ENCODE data around the gene NFRKB. TPM values are rescaled to one million over a fixed set of nuclear protein-coding genes. Genes with fewer than 3 reads are reported as not detected.
A peak's percentile ranks its signal among the peaks of the same experiment; 100 is the strongest.
"Not testable (repeated sequence)": the region's sequence is repeated elsewhere in the genome, so short reads cannot be mapped to it uniquely, and the experiment has no call there.

NFRKB gene
- total and polyA plus RNA-seq, 3 experiments from 2014 or later: 20.3 to 37.8 (median 37.5) TPM

GRCh38 chr11:129849447-129850130 is 45.8 kb downstream of the NFRKB start:
- peak overlapping the region in 1 of 8 donors; percentile 6 for H3K27ac Mint-ChIP-seq
- no peak overlapping the region for H3K4me3 Mint-ChIP-seq
- no peaks in the 10 kb centered on the region for H3K36me3 ChIP-seq (ENCODE audit: insufficient read depth, low read length)
- no peak overlapping the region for H3K27ac ChIP-seq (ENCODE audit: low read depth, low read length)
- H3K27me3 Mint-ChIP-seq: peaks cover 0 to 1% of the 10 kb centered on the region in 2 donors
- H3K9me3 Mint-ChIP-seq: no peaks in the 10 kb centered on the region
- no peaks in the 10 kb centered on the region for H3K9me3 ChIP-seq (ENCODE audit: low read length)
- no peak overlapping the region for H3K4me3 ChIP-seq (ENCODE audit: low read length)
- H3K27me3 ChIP-seq (ENCODE audit: insufficient read depth, low read length, poor library complexity, severe bottlenecking): no peaks in the 10 kb centered on the region
- H3K4me1 Mint-ChIP-seq: peaks cover 30 to 37% (median 31%) of the 10 kb centered on the region in 3 donors
- no peak for DNase-seq
- CTCF ChIA-PET: no interaction called here
- H3K36me3 Mint-ChIP-seq: no peaks in the 10 kb centered on the region
- POLR2A ChIA-PET: no interaction called here
- peaks cover 26% of the 10 kb centered on the region for H3K4me1 ChIP-seq (ENCODE audit: insufficient read depth, low read length)

GRCh38 chr11:129847361-129847760 is 48.0 kb downstream of the NFRKB start:
- CTCF ChIA-PET; H3K27ac ChIP-seq (ENCODE audit: low read depth, low read length); DNase-seq; H3K4me3 ChIP-seq (ENCODE audit: low read length); H3K4me1 ChIP-seq (ENCODE audit: insufficient read depth, low read length); H3K36me3 ChIP-seq (ENCODE audit: insufficient read depth, low read length); POLR2A ChIA-PET; H3K4me3 Mint-ChIP-seq; H3K27me3 ChIP-seq (ENCODE audit: insufficient read depth, low read length, poor library complexity, severe bottlenecking); H3K27ac Mint-ChIP-seq; H3K36me3 Mint-ChIP-seq; H3K27me3 Mint-ChIP-seq; H3K9me3 Mint-ChIP-seq; H3K9me3 ChIP-seq (ENCODE audit: low read length): not testable (repeated sequence)
- H3K4me1 Mint-ChIP-seq: peaks cover 10 to 23% (median 11%) of the 10 kb centered on the region in 3 donors

GRCh38 chr11:129846508-129847335 is 48.7 kb downstream of the NFRKB start:
- Histone ChIP-seq H3K9me3 (ENCODE audit: low read length) (no peaks in the 10 kb centered on the region), H3K27ac (ENCODE audit: low read depth, low read length) (no peak overlapping the region), H3K36me3 (ENCODE audit: insufficient read depth, low read length) (no peaks in the 10 kb centered on the region), H3K27me3 (ENCODE audit: insufficient read depth, low read length, poor library complexity, severe bottlenecking) (no peaks in the 10 kb centered on the region), H3K4me3 (ENCODE audit: low read length) (no peak overlapping the region), H3K4me1 (ENCODE audit: insufficient read depth, low read length) (peaks cover 10% of the 10 kb centered on the region)
- Mint-ChIP-seq H3K4me3 (peak overlapping the region in 2 of 7 donors; percentile 4 to 37), H3K36me3 (peaks cover 0 to 4% (median 2%) of the 10 kb centered on the region in 3 donors), H3K27me3 (peaks cover 0 to 4% of the 10 kb centered on the region in 2 donors), H3K9me3 (peaks cover 0 to 12% (median 2%) of the 10 kb centered on the region in 5 donors), H3K27ac (peak overlapping the region in 5 of 8 donors; percentile 9 to 95 (median 54)), H3K4me1 (peaks cover 15 to 28% (median 17%) of the 10 kb centered on the region in 3 donors)
- ChIA-PET CTCF (no interaction called here), POLR2A (interaction anchor here (0.7 kb wide), 1 partner anchor 87 kb away, joined by 3 read pairs; no protein-coding TSS in a partner anchor)
- DNase-seq: no peak

Other genes starting within 250 kb of the NFRKB start
- under 1 TPM; 0.44 to 0.58 TPM for gene TMEM45B, start 79.7 kb downstream of the NFRKB start, total RNA-seq
- 1.6 TPM for gene TMEM45B, start 79.7 kb downstream of the NFRKB start, polyA plus RNA-seq
- 10 to 100 TPM; 16.0 to 17.7 TPM for gene PRDM10, start 107.3 kb upstream of the NFRKB start, total RNA-seq
- 2.8 TPM for gene PRDM10, start 107.3 kb upstream of the NFRKB start, polyA plus RNA-seq
- 10 to 100 TPM; 58.5 to 60.1 TPM for gene APLP2, start 174.3 kb upstream of the NFRKB start, total RNA-seq
- 58.8 TPM for gene APLP2, start 174.3 kb upstream of the NFRKB start, polyA plus RNA-seq

Data from CD8-positive, alpha-beta memory T cell (primary cell).